Embryonic facial prominence (tissue), 1 donor: ENCODE results near the gene PTPRB.
"Not testable (repeated sequence)": the region's sequence is repeated elsewhere in the genome, so short reads cannot be mapped to it uniquely, and the experiment has no call there.

Source experiments
- DNase-seq: peaks from one replicate; pipeline ENCODE4 v3.0.0-alpha.2; 2016; ENCODE audit errors: extremely low spot score

The PTPRB gene

GRCh38 chr12:70540996-70541395 is 96.2 kb downstream of the PTPRB start:
- no peak for DNase-seq

GRCh38 chr12:70536650-70537049 is 100.6 kb downstream of the PTPRB start:
- DNase-seq: no peak

GRCh38 chr12:70535896-70536374 is 101.3 kb downstream of the PTPRB start:
- DNase-seq: no peak

GRCh38 chr12:70534466-70534865 is 102.8 kb downstream of the PTPRB start:
- no peak for DNase-seq

- no peak for DNase-seq
Measured at GRCh38 chr12:70529647-70530046, 107.6 kb downstream of the PTPRB start.

GRCh38 chr12:70520847-70521246 is 116.4 kb downstream of the PTPRB start:
- DNase-seq: no peak

GRCh38 chr12:70513426-70513825 is 123.8 kb downstream of the PTPRB start:
- no peak for DNase-seq

GRCh38 chr12:70508178-70508577 is 129.1 kb downstream of the PTPRB start:
- no peak for DNase-seq

GRCh38 chr12:70507442-70507841 is 129.8 kb downstream of the PTPRB start:
- no peak for DNase-seq

- DNase-seq: no peak
Measured at GRCh38 chr12:70497508-70497907, 139.7 kb downstream of the PTPRB start.

- not testable (repeated sequence) for DNase-seq
Measured at GRCh38 chr12:70492904-70493303, 144.3 kb downstream of the PTPRB start.

GRCh38 chr12:70490928-70491327 is 146.3 kb downstream of the PTPRB start:
- DNase-seq: not testable (repeated sequence)

GRCh38 chr12:70487440-70487839 is 149.8 kb downstream of the PTPRB start:
- DNase-seq: no peak

GRCh38 chr12:70486588-70486987 is 150.6 kb downstream of the PTPRB start:
- no peak for DNase-seq

GRCh38 chr12:70485704-70486103 is 151.5 kb downstream of the PTPRB start:
- DNase-seq: no peak

- no peak for DNase-seq
Measured at GRCh38 chr12:70484464-70484863, 152.8 kb downstream of the PTPRB start.

GRCh38 chr12:70482764-70483163 is 154.5 kb downstream of the PTPRB start:
- no peak for DNase-seq

GRCh38 chr12:70469221-70469820 is 167.9 kb downstream of the PTPRB start:
- no peak for DNase-seq

GRCh38 chr12:70468741-70469140 is 168.5 kb downstream of the PTPRB start:
- DNase-seq: no peak

- DNase-seq: no peak
Measured at GRCh38 chr12:70467918-70468733, 169.1 kb downstream of the PTPRB start.

- no peak for DNase-seq
Measured at GRCh38 chr12:70467476-70467875, 169.8 kb downstream of the PTPRB start.

GRCh38 chr12:70466753-70467152 is 170.5 kb downstream of the PTPRB start:
- no peak for DNase-seq
